Lung (tissue), 16 donors: ENCODE results near the gene DYNLT2. TPM values are rescaled to one million over a fixed set of nuclear protein-coding genes. Genes with fewer than 3 reads are reported as not detected.

Source experiments
- ATAC-seq: fragments of 200-7000 bp; cut with Tn5 transposase; one replicate; pipeline ENCODE4 v1.9.1; 2020; ENCODE audit warnings: moderate number of reproducible peaks; ENCODE audit not compliant: insufficient read depth, low FRiP score
- DNase-seq, 3 donors: peaks; one replicate each; pipeline ENCODE4 v3.0.0-alpha.2; 2013 to 2017
- H3K27ac ChIP-seq, 2 donors: one replicate each; pipeline ENCODE4 v1.5.1; 2013; ENCODE audit warnings: mild to moderate bottlenecking in 2 of 2, moderate library complexity in 2 of 2, control low read depth in 1 of 2, inconsistent platforms in 1 of 2, low read depth in 1 of 2, low read length in 1 of 2
- H3K27me3 ChIP-seq, 3 donors: one replicate each; pipeline ENCODE4 v1.5.1; 2013; ENCODE audit warnings: low read length in 2 of 3; ENCODE audit not compliant: control insufficient read depth in 3 of 3, insufficient read depth in 3 of 3
- H3K36me3 ChIP-seq, 4 donors: one replicate each; pipeline ENCODE4 v1.5.1; 2013; ENCODE audit warnings: low read length in 4 of 4, mild to moderate bottlenecking in 1 of 4, moderate library complexity in 1 of 4; ENCODE audit not compliant: control insufficient read depth in 4 of 4, insufficient read depth in 4 of 4
- H3K4me1 ChIP-seq, 5 donors: one replicate each; pipeline ENCODE4 v1.5.1; 2013; ENCODE audit warnings: low read length in 5 of 5, mild to moderate bottlenecking in 2 of 5, moderate library complexity in 1 of 5; ENCODE audit not compliant: control insufficient read depth in 5 of 5, insufficient read depth in 5 of 5
- H3K4me3 ChIP-seq: one replicate; pipeline ENCODE4 v1.5.1; 2013; ENCODE audit warnings: mild to moderate bottlenecking, control low read depth, moderate library complexity
- H3K9ac ChIP-seq, 2 donors: one replicate each; pipeline ENCODE4 v1.5.1; 2013; ENCODE audit warnings: low read length in 2 of 2, control low read depth in 1 of 2; ENCODE audit not compliant: insufficient read depth in 1 of 2
- H3K9me3 ChIP-seq, 4 donors: one replicate each; pipeline ENCODE4 v1.5.1; 2013; ENCODE audit warnings: low read length in 3 of 4, mild to moderate bottlenecking in 1 of 4, moderate library complexity in 1 of 4; ENCODE audit not compliant: control insufficient read depth in 4 of 4, insufficient read depth in 3 of 4
- CTCF ChIP-seq: IDR thresholded peaks from 2 replicates; pipeline ENCODE4 v1.5.1; 2012; ENCODE audit warnings: mild to moderate bottlenecking; ENCODE audit errors: control extremely low read depth, extremely low read depth
- WGBS, 2 donors: extraction: QIAGEN DNeasy Blood & Tissue Kit; methylation state at CpG; one replicate each; pipeline ENCODE4 v1.1.7; 2013; 5-methylcytosine and 5-hydroxymethylcytosine counted together
- long read RNA-seq, 5 donors: transcript quantifications; one replicate each; lab custom pipeline, GENCODE V29; 2026
- polyA plus RNA-seq, 2 donors: library from polyadenylated mRNA; stranded (reverse); fragments of 200-250 nt; gene quantifications; one replicate each; pipeline ENCODE4 v1.2.1, GENCODE V29; 2013
- total RNA-seq, 2 donors: library from RNA; depleted of rRNA in 1 of 2; stranded (reverse); fragments of >200 nt in 1 of 2; gene quantifications; one replicate each; pipeline ENCODE4 v1.2.1, GENCODE V29; 2014 to 2021
- donor health status: control.
- donor health status: control.
- donor health status: Bipolar disorder and iron deficiency.
- donor health status: healthy.
- donor health status: DM: yes; HTN: yes; CAD: no.

Gene DYNLT2, protein sequence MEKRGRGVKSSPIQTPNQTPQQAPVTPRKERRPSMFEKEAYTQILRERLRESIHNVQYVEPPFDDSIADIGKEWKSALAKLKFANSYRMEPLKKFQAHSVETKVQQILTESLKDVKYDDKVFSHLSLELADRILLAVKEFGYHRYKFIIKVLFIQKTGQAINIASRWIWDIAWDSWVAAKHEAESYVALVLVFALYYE
- total RNA-seq (1 to 10 TPM; 1.6 to 5.2 TPM), polyA plus RNA-seq (1 to 10 TPM in 1 of 2 donors, under 1 TPM in 1; 0.69 to 3.2 TPM)
- long read RNA-seq, donor 1, transcript TCTE3-202 (1 exons, 2,078 nt) = major isoform, 13 of 34 reads
- long read RNA-seq, donor 1, partial matches to known transcripts = 21 of 34 reads
- long read RNA-seq, donor 1, other reads (novel, unspliced or antisense) = 0 of 34 reads
- long read RNA-seq, donor 2, transcript TCTE3-202 (1 exons, 2,078 nt) = major isoform, 7 of 7 reads
- long read RNA-seq, donor 2, partial matches to known transcripts = 0 of 7 reads
- long read RNA-seq, donor 2, other reads (novel, unspliced or antisense) = 0 of 7 reads
- long read RNA-seq, donor 3, transcript TCTE3-202 (1 exons, 2,078 nt) = major isoform, 17 of 17 reads
- long read RNA-seq, donor 3, partial matches to known transcripts = 0 of 17 reads
- long read RNA-seq, donor 3, other reads (novel, unspliced or antisense) = 0 of 17 reads
- long read RNA-seq, donor 4, transcript TCTE3-202 (1 exons, 2,078 nt) = major isoform, 7 of 7 reads
- long read RNA-seq, donor 4, partial matches to known transcripts = 0 of 7 reads
- long read RNA-seq, donor 4, other reads (novel, unspliced or antisense) = 0 of 7 reads
- long read RNA-seq, donor 5, transcript TCTE3-202 (1 exons, 2,078 nt) = major isoform, 12 of 12 reads
- long read RNA-seq, donor 5, partial matches to known transcripts = 0 of 12 reads
- long read RNA-seq, donor 5, other reads (novel, unspliced or antisense) = 0 of 12 reads

- whole genome bisulfite sequencing, 2 donors = 0% methylated on average over 90 of the region's 90 CpGs
- no peak for TF ChIP-seq CTCF
- H3K9ac ChIP-seq = peak within 1 kb of the TSS; percentile 85 to 99
- H3K4me1 ChIP-seq = peaks cover 3 to 22% (median 17%) of the 10 kb centered on the region in 5 donors
- peak; percentile 99 for ATAC-seq
- peak within 1 kb of the TSS; percentile 75 for H3K4me3 ChIP-seq
- peaks cover 0 to 3% (median under 1%) of the 10 kb centered on the region in 4 donors for H3K36me3 ChIP-seq
- no peaks in the 10 kb centered on the region for H3K27me3 ChIP-seq
- peak within 1 kb of the TSS; percentile 93 to 98 for H3K27ac ChIP-seq
- peak; percentile 95 to 97 (median 96) for DNase-seq
- peaks cover 0 to 2% (median 0%) of the 10 kb centered on the region in 4 donors for H3K9me3 ChIP-seq
Observed at GRCh38 chr6:169751242-169752073, at the start of gene DYNLT2, which contains the start of gene ERMARD. TSS of gene DYNLT2 (minus strand) at chr6:169751572. CDS start at chr6:169751458, 114 bp downstream. TSS of gene ERMARD (plus strand) at chr6:169751622. CDS start at chr6:169751658, 36 bp downstream.

GRCh38 chr6:169800668-169801395 lies 49.5 kb upstream of the DYNLT2 start:
- H3K27ac ChIP-seq = peak overlapping the region in 1 of 2 donors; percentile 55
- H3K9ac ChIP-seq = no peak overlapping the region
- H3K27me3 ChIP-seq = peaks cover 0 to 14% (median 7%) of the 10 kb centered on the region in 3 donors
- peak; percentile 25 to 42 (median 33) for DNase-seq
- no peak overlapping the region for H3K4me3 ChIP-seq
- no peaks in the 10 kb centered on the region for H3K36me3 ChIP-seq
- TF ChIP-seq CTCF = no peak
- peak; percentile 30 for ATAC-seq
- H3K9me3 ChIP-seq = no peaks in the 10 kb centered on the region
- 62 to 71% methylated on average over 13 of the region's 13 CpGs for WGBS, 2 donors
- peaks cover 0 to 15% (median 6%) of the 10 kb centered on the region in 5 donors for H3K4me1 ChIP-seq

DNA sequence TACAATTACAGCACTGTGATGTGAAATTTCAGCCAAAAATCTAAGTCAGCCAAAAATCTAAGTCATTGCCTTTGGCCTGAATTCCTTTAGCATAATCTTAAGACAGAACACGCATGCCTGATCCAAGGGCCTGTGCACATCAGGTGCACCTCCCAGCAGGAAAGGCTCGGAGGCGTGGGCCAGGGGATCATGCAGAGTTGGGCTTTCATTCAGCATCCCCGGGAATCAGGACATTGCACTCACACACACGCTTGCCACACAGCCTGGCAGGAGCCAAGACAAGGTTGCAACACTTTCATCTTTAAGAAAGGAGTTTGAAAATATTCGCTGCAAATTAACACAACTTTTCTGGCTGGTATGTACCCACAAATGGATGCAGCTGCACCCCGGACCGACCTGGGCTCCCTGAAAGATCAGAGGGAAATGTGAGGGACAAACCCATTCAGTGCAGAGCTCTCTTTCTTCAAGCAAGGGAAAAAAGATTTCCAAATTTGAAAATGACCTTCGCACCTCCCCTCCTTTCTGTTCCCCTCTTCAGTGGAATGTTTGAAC lies 48.8 kb upstream of the DYNLT2 start:
- DNase-seq (peak in 1 of 3 donors; percentile 7), ATAC-seq (peak; percentile 29)
- 53 to 60% methylated on average over 9 of the region's 9 CpGs for WGBS, 2 donors
- Histone ChIP-seq H3K27ac (peak overlapping the region in 1 of 2 donors; percentile 27), H3K9ac (no peak overlapping the region), H3K27me3 (peaks cover 0 to 14% (median 7%) of the 10 kb centered on the region in 3 donors), H3K36me3 (no peaks in the 10 kb centered on the region), H3K4me3 (no peak overlapping the region), H3K9me3 (no peaks in the 10 kb centered on the region), H3K4me1 (peaks cover 0 to 15% (median 6%) of the 10 kb centered on the region in 5 donors)
- TF ChIP-seq CTCF = no peak
